Measurements from ENCODE around the gene COL5A3.
A peak's percentile ranks its signal among the peaks of the same experiment; 100 is the strongest.

The COL5A3 gene

GRCh38 chr19:9936326-9937000 lies 73.8 kb downstream of the COL5A3 start, which contains the start of gene OLFM2:
OLFM2 (minus strand) TSS chr19:9936515; CDS start chr19:9936366, 149 bp downstream.
- no peak within 1 kb of the TSS for H3K27ac ChIP-seq (ENCODE audit: poor library complexity, severe bottlenecking)
- H3K4me3 ChIP-seq (ENCODE audit: severe bottlenecking): peak within 1 kb of the TSS; percentile 24
- H3K36me3 ChIP-seq (ENCODE audit: low read depth): no peaks in the 10 kb centered on the region
- ATAC-seq (ENCODE audit: low read depth): no peak
- no peak for TF ChIP-seq CTCF (IDR thresholded peaks at IDR 0.05; ENCODE audit: poor library complexity, severe bottlenecking)
- DNase-seq (ENCODE audit: low spot score): no peak
- H3K4me1 ChIP-seq (ENCODE audit: insufficient read depth, poor library complexity, severe bottlenecking): peaks cover 3% of the 10 kb centered on the region
- H3K27me3 ChIP-seq (ENCODE audit: insufficient read depth, poor library complexity, severe bottlenecking): peaks cover 15% of the 10 kb centered on the region
- H3K9me3 ChIP-seq (ENCODE audit: severe bottlenecking): no peaks in the 10 kb centered on the region

- peaks cover 3% of the 10 kb centered on the region for H3K4me1 ChIP-seq (ENCODE audit: insufficient read depth, poor library complexity, severe bottlenecking)
- H3K9me3 ChIP-seq (ENCODE audit: severe bottlenecking): no peaks in the 10 kb centered on the region
- ATAC-seq (ENCODE audit: low read depth) (no peak), DNase-seq (ENCODE audit: low spot score) (no peak)
- TF ChIP-seq CTCF (IDR thresholded peaks at IDR 0.05; ENCODE audit: poor library complexity, severe bottlenecking): no peak
- H3K36me3 ChIP-seq (ENCODE audit: low read depth): no peaks in the 10 kb centered on the region
- H3K27me3 ChIP-seq (ENCODE audit: insufficient read depth, poor library complexity, severe bottlenecking): peaks cover 15% of the 10 kb centered on the region
- peak overlapping the region; percentile 24 for H3K4me3 ChIP-seq (ENCODE audit: severe bottlenecking)
- H3K27ac ChIP-seq (ENCODE audit: poor library complexity, severe bottlenecking): no peak overlapping the region
These were observed 74.6 kb downstream of the COL5A3 start for GRCh38 chr19:9935506-9936325.

- peak; percentile 69 for ATAC-seq (ENCODE audit: low read depth)
These were observed 76.0 kb downstream of the COL5A3 start for GRCh38 chr19:9934132-9934950.

GRCh38 chr19:9932835-9933234 lies 77.5 kb downstream of the COL5A3 start:
- DNase-seq (ENCODE audit: low spot score) (no peak), ATAC-seq (ENCODE audit: low read depth) (no peak)
- Histone ChIP-seq H3K27ac (ENCODE audit: poor library complexity, severe bottlenecking) (no peak overlapping the region), H3K9me3 (ENCODE audit: severe bottlenecking) (no peaks in the 10 kb centered on the region), H3K4me1 (ENCODE audit: insufficient read depth, poor library complexity, severe bottlenecking) (peaks cover 3% of the 10 kb centered on the region), H3K27me3 (ENCODE audit: insufficient read depth, poor library complexity, severe bottlenecking) (peaks cover 15% of the 10 kb centered on the region), H3K36me3 (ENCODE audit: low read depth) (no peaks in the 10 kb centered on the region), H3K4me3 (ENCODE audit: severe bottlenecking) (no peak overlapping the region)
- no peak for TF ChIP-seq CTCF (IDR thresholded peaks at IDR 0.05; ENCODE audit: poor library complexity, severe bottlenecking)

More at GRCh38 chr19:9934132-9934950, 76.0 kb downstream of the COL5A3 start:
- Histone ChIP-seq H3K9me3 (ENCODE audit: severe bottlenecking) (no peaks in the 10 kb centered on the region), H3K4me3 (ENCODE audit: severe bottlenecking) (no peak overlapping the region), H3K36me3 (ENCODE audit: low read depth) (no peaks in the 10 kb centered on the region), H3K27ac (ENCODE audit: poor library complexity, severe bottlenecking) (no peak overlapping the region), H3K4me1 (ENCODE audit: insufficient read depth, poor library complexity, severe bottlenecking) (peaks cover 3% of the 10 kb centered on the region), H3K27me3 (ENCODE audit: insufficient read depth, poor library complexity, severe bottlenecking) (peaks cover 15% of the 10 kb centered on the region)
- peak; percentile 80 for DNase-seq (ENCODE audit: low spot score)
- TF ChIP-seq CTCF (IDR thresholded peaks at IDR 0.05; ENCODE audit: poor library complexity, severe bottlenecking): peak; percentile 97
